ENCODE data around the gene FBP1.

GRCh38 chr9:94602666-94603065 lies 36.7 kb downstream of the FBP1 start:
- no peak for TF ChIP-seq CTCF (conservative IDR thresholded peaks at IDR 0.05 in 1 of 2, IDR thresholded peaks at IDR 0.05 in 1 of 2; ENCODE audit: low read depth in 1 of 2, low read length in 2 of 2)
- TF ChIP-seq EZH2 (IDR thresholded peaks at IDR 0.05; ENCODE audit: low read length, missing control alignments): no peak
